ENCODE data around the gene PTK7.

PTK7 gene

DNA sequence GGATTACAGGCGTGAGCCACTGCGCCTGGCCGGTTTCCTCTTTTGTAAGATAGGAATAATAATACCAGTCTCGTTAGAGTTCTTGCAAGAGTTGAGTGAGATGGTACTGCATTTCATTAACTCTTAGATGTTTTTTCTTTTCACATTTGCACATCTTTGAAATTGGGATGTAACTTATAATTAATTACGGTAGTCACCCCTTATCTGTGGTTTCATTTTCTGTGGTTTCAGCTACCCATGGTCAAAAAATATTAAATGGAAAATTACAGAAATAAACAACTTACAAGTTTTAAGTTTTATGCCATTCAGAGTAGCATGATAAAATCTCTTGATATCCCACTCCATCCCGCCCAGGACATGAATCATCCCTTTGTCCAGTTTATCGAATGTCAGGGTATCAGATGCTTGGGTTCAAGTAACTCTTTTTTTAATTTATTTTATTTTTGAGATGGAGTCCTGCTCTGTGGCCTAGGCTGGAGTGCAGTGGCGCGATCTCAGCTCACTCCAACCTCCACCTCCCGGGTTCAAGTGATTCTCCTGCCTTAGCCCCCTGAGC, 15.4 kb downstream of the PTK7 start:
- H3K9ac ChIP-seq (ENCODE audit: low read depth, low read length): no peak overlapping the region
- H3K9me3 ChIP-seq (ENCODE audit: control insufficient read depth, insufficient read depth, low read length): no peaks in the 10 kb centered on the region
- no peaks in the 10 kb centered on the region for H3K36me3 ChIP-seq (ENCODE audit: control insufficient read depth, insufficient read depth, low read length)
- H3K4me3 ChIP-seq (ENCODE audit: low read depth, low read length): no peak overlapping the region
- peaks cover 44% of the 10 kb centered on the region for H3K4me1 ChIP-seq (ENCODE audit: control insufficient read depth, insufficient read depth, low read length)
- no peaks in the 10 kb centered on the region for H3K27me3 ChIP-seq (ENCODE audit: control insufficient read depth, insufficient read depth, low read length)

DNA sequence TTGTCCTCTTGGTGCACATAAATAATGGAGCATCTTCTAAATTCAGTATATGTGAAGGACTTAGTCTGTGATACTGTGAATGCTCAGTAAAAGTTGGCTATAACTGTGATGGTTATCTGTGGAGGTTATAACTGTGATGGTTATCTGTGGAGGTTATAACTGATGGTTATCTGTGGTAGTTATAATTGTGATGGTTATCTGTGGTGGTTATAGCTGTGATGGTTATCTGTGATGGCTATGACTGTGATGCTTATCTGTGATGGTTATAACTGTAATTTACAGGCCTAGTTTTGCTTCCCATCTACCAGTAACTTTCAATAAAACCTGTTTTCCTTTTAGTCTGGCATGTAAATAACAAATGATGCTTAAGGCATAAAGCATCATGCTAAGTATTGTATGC, 16.5 kb downstream of the PTK7 start:
- Histone ChIP-seq H3K9ac (ENCODE audit: low read depth, low read length) (no peak overlapping the region), H3K4me1 (ENCODE audit: control insufficient read depth, insufficient read depth, low read length) (peaks cover 52% of the 10 kb centered on the region)

GRCh38 chr6:43093436-43094289, 17.5 kb downstream of the PTK7 start:
- no peak overlapping the region for H3K9ac ChIP-seq (ENCODE audit: low read depth, low read length)
- no peak overlapping the region for H3K4me3 ChIP-seq (ENCODE audit: low read depth, low read length)
- H3K4me1 ChIP-seq (ENCODE audit: control insufficient read depth, insufficient read depth, low read length): peaks cover 52% of the 10 kb centered on the region

More for the DNA sequence above, 16.5 kb downstream of the PTK7 start:
- no peaks in the 10 kb centered on the region for H3K9me3 ChIP-seq (ENCODE audit: control insufficient read depth, insufficient read depth, low read length)
- no peaks in the 10 kb centered on the region for H3K36me3 ChIP-seq (ENCODE audit: control insufficient read depth, insufficient read depth, low read length)
- no peak overlapping the region for H3K4me3 ChIP-seq (ENCODE audit: low read depth, low read length)
- H3K27me3 ChIP-seq (ENCODE audit: control insufficient read depth, insufficient read depth, low read length): no peaks in the 10 kb centered on the region

DNA sequence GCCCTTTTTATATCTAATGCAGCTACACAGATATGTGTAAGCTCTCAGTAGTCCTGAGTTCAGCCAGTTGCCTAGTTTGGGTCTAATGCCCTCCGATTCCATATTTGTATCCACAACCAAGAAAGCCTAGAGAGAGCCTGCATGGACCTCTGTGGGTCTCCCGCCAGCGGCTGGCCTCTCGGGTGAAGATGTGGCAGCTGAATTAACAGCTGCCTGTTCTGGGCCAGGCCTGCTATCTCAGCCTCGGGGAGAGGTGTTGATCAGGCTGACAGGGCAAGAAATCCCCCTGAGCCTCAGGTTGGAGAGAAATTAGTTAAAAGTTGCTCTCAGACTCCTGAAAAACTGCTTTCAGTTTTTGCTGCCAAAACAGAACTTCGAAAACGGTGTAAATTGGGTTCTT, 19.8 kb downstream of the PTK7 start:
- Histone ChIP-seq H3K4me1 (ENCODE audit: control insufficient read depth, insufficient read depth, low read length) (peaks cover 30% of the 10 kb centered on the region), H3K9ac (ENCODE audit: low read depth, low read length) (peak overlapping the region; percentile 50), H3K9me3 (ENCODE audit: control insufficient read depth, insufficient read depth, low read length) (no peaks in the 10 kb centered on the region)

More at GRCh38 chr6:43093436-43094289, 17.5 kb downstream of the PTK7 start:
- Histone ChIP-seq H3K36me3 (ENCODE audit: control insufficient read depth, insufficient read depth, low read length) (no peaks in the 10 kb centered on the region), H3K27me3 (ENCODE audit: control insufficient read depth, insufficient read depth, low read length) (no peaks in the 10 kb centered on the region), H3K9me3 (ENCODE audit: control insufficient read depth, insufficient read depth, low read length) (no peaks in the 10 kb centered on the region)

GRCh38 chr6:43096451-43097097, 20.5 kb downstream of the PTK7 start:
- peaks cover 24% of the 10 kb centered on the region for H3K4me1 ChIP-seq (ENCODE audit: control insufficient read depth, insufficient read depth, low read length)
- H3K4me3 ChIP-seq (ENCODE audit: low read depth, low read length): no peak overlapping the region
- H3K9me3 ChIP-seq (ENCODE audit: control insufficient read depth, insufficient read depth, low read length): no peaks in the 10 kb centered on the region
- H3K27me3 ChIP-seq (ENCODE audit: control insufficient read depth, insufficient read depth, low read length): no peaks in the 10 kb centered on the region
- H3K36me3 ChIP-seq (ENCODE audit: control insufficient read depth, insufficient read depth, low read length): no peaks in the 10 kb centered on the region
- no peak overlapping the region for H3K9ac ChIP-seq (ENCODE audit: low read depth, low read length)

More for the DNA sequence above, 19.8 kb downstream of the PTK7 start:
- no peak overlapping the region for H3K4me3 ChIP-seq (ENCODE audit: low read depth, low read length)
- H3K36me3 ChIP-seq (ENCODE audit: control insufficient read depth, insufficient read depth, low read length): no peaks in the 10 kb centered on the region
- H3K27me3 ChIP-seq (ENCODE audit: control insufficient read depth, insufficient read depth, low read length): no peaks in the 10 kb centered on the region

- H3K9ac ChIP-seq (ENCODE audit: low read depth, low read length): no peak overlapping the region
- H3K36me3 ChIP-seq (ENCODE audit: control insufficient read depth, insufficient read depth, low read length): no peaks in the 10 kb centered on the region
- H3K4me3 ChIP-seq (ENCODE audit: low read depth, low read length): no peak overlapping the region
- H3K27me3 ChIP-seq (ENCODE audit: control insufficient read depth, insufficient read depth, low read length): no peaks in the 10 kb centered on the region
- H3K4me1 ChIP-seq (ENCODE audit: control insufficient read depth, insufficient read depth, low read length): peaks cover 23% of the 10 kb centered on the region
- no peaks in the 10 kb centered on the region for H3K9me3 ChIP-seq (ENCODE audit: control insufficient read depth, insufficient read depth, low read length)
Measured at GRCh38 chr6:43097098-43097489, 21.0 kb downstream of the PTK7 start.

DNA sequence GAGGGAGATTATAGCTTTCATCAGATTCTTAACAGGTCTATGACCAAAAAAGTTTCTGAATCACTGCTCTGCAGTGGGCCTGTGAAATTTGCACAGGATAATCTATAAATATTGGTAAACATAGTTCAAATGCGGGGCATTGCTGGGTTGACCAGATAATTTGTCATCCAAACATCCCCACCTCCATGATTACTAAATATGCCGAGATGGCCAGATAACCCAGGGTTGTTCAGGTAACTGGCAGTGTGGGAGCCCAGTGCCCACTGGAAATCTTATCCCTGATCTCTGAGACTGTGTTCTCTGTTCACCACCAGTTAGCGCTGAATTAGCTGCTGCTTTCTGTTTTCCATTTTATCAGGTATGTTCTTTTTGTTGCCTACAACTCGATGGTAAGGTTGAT, 21.4 kb downstream of the PTK7 start:
- no peaks in the 10 kb centered on the region for H3K36me3 ChIP-seq (ENCODE audit: control insufficient read depth, insufficient read depth, low read length)
- H3K9ac ChIP-seq (ENCODE audit: low read depth, low read length): no peak overlapping the region
- no peaks in the 10 kb centered on the region for H3K27me3 ChIP-seq (ENCODE audit: control insufficient read depth, insufficient read depth, low read length)
- H3K4me3 ChIP-seq (ENCODE audit: low read depth, low read length): no peak overlapping the region
- H3K9me3 ChIP-seq (ENCODE audit: control insufficient read depth, insufficient read depth, low read length): no peaks in the 10 kb centered on the region
- peaks cover 23% of the 10 kb centered on the region for H3K4me1 ChIP-seq (ENCODE audit: control insufficient read depth, insufficient read depth, low read length)

DNA sequence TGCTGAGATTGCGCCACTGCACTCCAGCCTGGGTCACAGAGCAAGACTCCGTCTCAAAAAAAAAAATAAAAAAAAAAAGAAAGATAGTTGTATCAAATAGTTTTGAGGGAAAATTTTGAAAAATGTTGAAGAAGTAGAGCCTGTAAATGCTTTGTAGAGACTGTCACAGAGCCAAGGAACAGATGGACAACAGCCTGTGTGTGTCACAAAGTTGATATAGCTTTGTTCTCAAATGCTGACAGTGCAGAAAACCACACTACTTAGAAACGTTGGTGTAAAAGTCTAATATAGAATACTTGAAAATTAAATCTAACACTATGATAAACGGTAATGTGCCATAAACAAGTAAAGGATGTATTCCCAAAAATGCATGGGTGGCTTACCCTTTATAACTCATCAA, 25.4 kb downstream of the PTK7 start:
- Histone ChIP-seq H3K4me3 (ENCODE audit: low read depth, low read length) (no peak overlapping the region), H3K27me3 (ENCODE audit: control insufficient read depth, insufficient read depth, low read length) (no peaks in the 10 kb centered on the region), H3K4me1 (ENCODE audit: control insufficient read depth, insufficient read depth, low read length) (peaks cover 24% of the 10 kb centered on the region), H3K9me3 (ENCODE audit: control insufficient read depth, insufficient read depth, low read length) (no peaks in the 10 kb centered on the region), H3K36me3 (ENCODE audit: control insufficient read depth, insufficient read depth, low read length) (no peaks in the 10 kb centered on the region), H3K9ac (ENCODE audit: low read depth, low read length) (no peak overlapping the region)

- H3K4me3 ChIP-seq (ENCODE audit: low read depth, low read length): no peak overlapping the region
- no peaks in the 10 kb centered on the region for H3K27me3 ChIP-seq (ENCODE audit: control insufficient read depth, insufficient read depth, low read length)
- H3K4me1 ChIP-seq (ENCODE audit: control insufficient read depth, insufficient read depth, low read length): peaks cover 20% of the 10 kb centered on the region
- H3K9me3 ChIP-seq (ENCODE audit: control insufficient read depth, insufficient read depth, low read length): no peaks in the 10 kb centered on the region
- H3K36me3 ChIP-seq (ENCODE audit: control insufficient read depth, insufficient read depth, low read length): no peaks in the 10 kb centered on the region
- H3K9ac ChIP-seq (ENCODE audit: low read depth, low read length): peak overlapping the region; percentile 37
Measured at GRCh38 chr6:43103253-43103876, 27.3 kb downstream of the PTK7 start.

DNA sequence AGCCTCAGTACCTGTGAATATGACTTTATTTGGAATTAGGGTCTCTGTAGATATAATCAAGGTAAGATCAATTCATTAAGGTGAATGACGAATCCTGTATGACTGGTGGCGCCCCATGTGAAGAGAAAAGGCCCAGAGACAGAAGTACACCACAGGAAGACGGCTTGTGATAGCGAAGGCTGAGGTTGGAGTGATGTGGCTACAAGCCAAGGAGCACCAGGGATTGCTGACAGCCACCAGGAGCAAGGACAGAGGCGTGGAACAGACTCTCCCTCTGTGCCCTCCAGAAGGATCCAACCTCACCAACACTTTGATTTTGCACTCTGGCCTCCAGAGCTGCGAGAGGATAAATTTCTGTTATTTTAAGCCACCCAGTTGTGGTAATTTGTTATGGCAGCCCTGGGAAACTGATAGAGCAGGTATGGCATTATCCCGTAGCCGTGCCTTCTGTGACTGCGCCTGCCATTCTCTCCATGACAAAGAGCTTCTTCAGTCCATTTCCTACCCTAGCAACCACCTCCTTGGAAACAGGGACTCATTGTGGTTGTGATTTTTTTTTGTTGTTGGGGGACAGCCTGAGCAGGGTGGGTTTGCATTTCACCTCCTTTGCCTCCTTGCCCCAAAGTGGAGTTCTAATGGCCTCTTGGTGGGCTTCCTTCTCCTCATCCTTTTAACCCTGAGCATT, 29.6 kb downstream of the PTK7 start:
- Histone ChIP-seq H3K4me3 (ENCODE audit: low read depth, low read length) (no peak overlapping the region), H3K9ac (ENCODE audit: low read depth, low read length) (no peak overlapping the region), H3K27me3 (ENCODE audit: control insufficient read depth, insufficient read depth, low read length) (no peaks in the 10 kb centered on the region), H3K9me3 (ENCODE audit: control insufficient read depth, insufficient read depth, low read length) (no peaks in the 10 kb centered on the region), H3K4me1 (ENCODE audit: control insufficient read depth, insufficient read depth, low read length) (peaks cover 20% of the 10 kb centered on the region), H3K36me3 (ENCODE audit: control insufficient read depth, insufficient read depth, low read length) (no peaks in the 10 kb centered on the region)

DNA sequence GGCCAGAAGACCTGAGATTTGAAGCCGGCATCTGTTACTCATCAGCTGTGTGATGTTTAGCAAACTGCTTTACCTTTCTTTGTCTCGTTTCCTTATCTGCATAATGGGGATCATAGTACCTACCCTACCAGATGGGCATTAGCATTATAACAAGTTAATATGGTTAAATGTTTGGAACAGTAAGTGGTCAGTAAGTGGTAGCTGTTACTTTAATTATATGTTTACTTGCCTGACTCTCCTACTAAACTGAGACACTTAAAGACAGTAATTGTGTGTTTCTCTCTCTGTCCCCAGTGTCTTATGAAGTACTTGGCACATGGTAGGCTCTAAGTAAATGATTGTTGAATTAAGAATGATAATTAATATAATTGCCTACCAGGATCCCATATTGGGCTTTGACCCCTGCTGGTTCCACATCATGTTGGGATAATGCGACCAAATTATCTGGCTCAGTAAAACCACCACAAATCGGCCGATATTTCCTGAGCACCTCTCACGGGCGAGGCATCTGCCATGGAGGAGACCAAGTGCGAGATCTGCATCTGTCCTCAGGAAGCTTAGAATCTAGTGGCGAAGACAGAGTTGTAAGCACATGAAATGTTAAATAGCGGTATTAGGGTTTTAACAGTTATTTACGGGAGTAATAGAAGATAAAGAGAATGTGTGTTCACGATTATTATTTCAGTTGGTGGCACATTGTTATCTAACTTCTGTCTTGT, 31.4 kb downstream of the PTK7 start:
- Histone ChIP-seq H3K4me3 (ENCODE audit: low read depth, low read length) (no peak overlapping the region), H3K9me3 (ENCODE audit: control insufficient read depth, insufficient read depth, low read length) (no peaks in the 10 kb centered on the region), H3K9ac (ENCODE audit: low read depth, low read length) (no peak overlapping the region), H3K4me1 (ENCODE audit: control insufficient read depth, insufficient read depth, low read length) (peaks cover 20% of the 10 kb centered on the region), H3K27me3 (ENCODE audit: control insufficient read depth, insufficient read depth, low read length) (no peaks in the 10 kb centered on the region), H3K36me3 (ENCODE audit: control insufficient read depth, insufficient read depth, low read length) (no peaks in the 10 kb centered on the region)
